Chondrocyte (in vitro differentiated cells): ENCODE data around the gene MAML3. TPM values are rescaled to one million over a fixed set of nuclear protein-coding genes. Genes with fewer than 3 reads are reported as not detected.

Experiments used
- DNase-seq: peaks from one replicate; pipeline ENCODE4 v3.0.0; 2021; ENCODE audit warnings: mixed read lengths, low spot score
- H3K27ac Mint-ChIP-seq: one replicate; pipeline ENCODE4 v1.8.0; 2021; ENCODE audit warnings: mild to moderate bottlenecking, moderate library complexity, mixed read lengths; ENCODE audit not compliant: unreplicated experiment
- H3K27me3 Mint-ChIP-seq: 2 replicates; pipeline ENCODE4 v1.8.0; 2021; ENCODE audit warnings: low read depth, mixed read lengths
- H3K36me3 Mint-ChIP-seq: 2 replicates; pipeline ENCODE4 v1.8.0; 2021; ENCODE audit warnings: low read depth, mixed read lengths
- H3K4me1 Mint-ChIP-seq: 2 replicates; pipeline ENCODE4 v1.8.0; 2021; ENCODE audit warnings: low read depth, mild to moderate bottlenecking, mixed read lengths
- H3K4me3 Mint-ChIP-seq: one replicate; pipeline ENCODE4 v1.8.0; 2021; ENCODE audit warnings: mild to moderate bottlenecking, moderate library complexity, mixed read lengths; ENCODE audit not compliant: unreplicated experiment
- H3K9me3 Mint-ChIP-seq: 2 replicates; pipeline ENCODE4 v1.8.0; 2021; ENCODE audit warnings: low read depth, mixed read lengths
- total RNA-seq: library from RNA; stranded (reverse); gene quantifications from 3 replicates; pipeline ENCODE4 v1.2.1, GENCODE V29; 2021
- TF ChIP-seq, protein P1 (sequence below): fragments of 200-600 bp; sonication (generic); IDR thresholded peaks from 2 replicates; pipeline ENCODE4 v1.5.0; 2021; ENCODE audit warnings: antibody characterized with exemption, mild to moderate bottlenecking, moderate library complexity

MAML3 gene
- total RNA-seq, 1 donor from 2014 or later, result 1.6 TPM

GRCh38 chr4:139797287-139797686, 356.7 kb downstream of the MAML3 start:
- H3K27me3 Mint-ChIP-seq, result no peaks in the 10 kb centered on the region
- no peak overlapping the region for H3K27ac Mint-ChIP-seq
- no peaks in the 10 kb centered on the region for H3K36me3 Mint-ChIP-seq
- DNase-seq, result no peak
- H3K4me1 Mint-ChIP-seq, result peaks cover 10% of the 10 kb centered on the region
- TF ChIP-seq, protein P1, sequence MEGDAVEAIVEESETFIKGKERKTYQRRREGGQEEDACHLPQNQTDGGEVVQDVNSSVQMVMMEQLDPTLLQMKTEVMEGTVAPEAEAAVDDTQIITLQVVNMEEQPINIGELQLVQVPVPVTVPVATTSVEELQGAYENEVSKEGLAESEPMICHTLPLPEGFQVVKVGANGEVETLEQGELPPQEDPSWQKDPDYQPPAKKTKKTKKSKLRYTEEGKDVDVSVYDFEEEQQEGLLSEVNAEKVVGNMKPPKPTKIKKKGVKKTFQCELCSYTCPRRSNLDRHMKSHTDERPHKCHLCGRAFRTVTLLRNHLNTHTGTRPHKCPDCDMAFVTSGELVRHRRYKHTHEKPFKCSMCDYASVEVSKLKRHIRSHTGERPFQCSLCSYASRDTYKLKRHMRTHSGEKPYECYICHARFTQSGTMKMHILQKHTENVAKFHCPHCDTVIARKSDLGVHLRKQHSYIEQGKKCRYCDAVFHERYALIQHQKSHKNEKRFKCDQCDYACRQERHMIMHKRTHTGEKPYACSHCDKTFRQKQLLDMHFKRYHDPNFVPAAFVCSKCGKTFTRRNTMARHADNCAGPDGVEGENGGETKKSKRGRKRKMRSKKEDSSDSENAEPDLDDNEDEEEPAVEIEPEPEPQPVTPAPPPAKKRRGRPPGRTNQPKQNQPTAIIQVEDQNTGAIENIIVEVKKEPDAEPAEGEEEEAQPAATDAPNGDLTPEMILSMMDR, result no peak
- H3K4me3 Mint-ChIP-seq, result no peak overlapping the region
- no peaks in the 10 kb centered on the region for H3K9me3 Mint-ChIP-seq

DNA sequence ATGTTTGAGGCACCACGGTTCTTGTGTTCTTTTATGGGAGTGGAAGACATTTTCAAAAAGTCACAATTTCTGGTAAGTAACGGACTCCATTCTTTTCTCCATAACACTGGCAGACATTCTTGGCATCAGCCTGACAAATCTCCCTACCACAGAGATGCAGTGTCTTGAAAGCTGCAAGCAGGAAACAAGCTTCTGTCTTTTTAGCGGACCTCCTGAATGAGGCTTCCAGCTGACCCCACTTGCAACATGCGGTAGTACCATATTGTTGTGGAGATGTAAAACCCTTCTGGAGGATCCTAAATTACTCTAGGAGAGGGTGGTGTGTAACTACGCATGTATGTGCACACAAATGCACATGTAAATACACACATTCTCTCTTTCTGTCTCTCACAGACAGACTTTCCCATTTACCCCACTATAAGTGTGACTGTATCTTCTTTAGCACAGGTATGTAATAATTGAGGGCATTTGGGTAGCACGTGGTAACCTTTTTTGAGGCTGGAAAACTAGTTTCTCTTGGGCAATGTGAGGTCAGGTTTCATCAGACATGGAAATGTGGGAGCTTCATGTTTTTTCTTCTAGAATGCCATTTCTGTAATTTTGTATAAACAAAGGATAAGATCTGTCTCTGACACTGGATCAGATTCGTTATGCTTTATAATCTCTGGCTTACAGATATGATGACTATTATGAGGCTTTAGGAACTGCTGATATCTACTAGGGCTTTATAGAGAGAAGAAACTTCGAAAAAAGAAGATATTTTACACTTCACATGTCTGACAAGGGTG, 358.3 kb downstream of the MAML3 start:
- TF ChIP-seq, protein P1, result no peak
- Mint-ChIP-seq H3K27ac (no peak overlapping the region), H3K36me3 (no peaks in the 10 kb centered on the region), H3K4me1 (peaks cover 10% of the 10 kb centered on the region), H3K4me3 (no peak overlapping the region), H3K9me3 (no peaks in the 10 kb centered on the region), H3K27me3 (no peaks in the 10 kb centered on the region)
- no peak for DNase-seq

DNA sequence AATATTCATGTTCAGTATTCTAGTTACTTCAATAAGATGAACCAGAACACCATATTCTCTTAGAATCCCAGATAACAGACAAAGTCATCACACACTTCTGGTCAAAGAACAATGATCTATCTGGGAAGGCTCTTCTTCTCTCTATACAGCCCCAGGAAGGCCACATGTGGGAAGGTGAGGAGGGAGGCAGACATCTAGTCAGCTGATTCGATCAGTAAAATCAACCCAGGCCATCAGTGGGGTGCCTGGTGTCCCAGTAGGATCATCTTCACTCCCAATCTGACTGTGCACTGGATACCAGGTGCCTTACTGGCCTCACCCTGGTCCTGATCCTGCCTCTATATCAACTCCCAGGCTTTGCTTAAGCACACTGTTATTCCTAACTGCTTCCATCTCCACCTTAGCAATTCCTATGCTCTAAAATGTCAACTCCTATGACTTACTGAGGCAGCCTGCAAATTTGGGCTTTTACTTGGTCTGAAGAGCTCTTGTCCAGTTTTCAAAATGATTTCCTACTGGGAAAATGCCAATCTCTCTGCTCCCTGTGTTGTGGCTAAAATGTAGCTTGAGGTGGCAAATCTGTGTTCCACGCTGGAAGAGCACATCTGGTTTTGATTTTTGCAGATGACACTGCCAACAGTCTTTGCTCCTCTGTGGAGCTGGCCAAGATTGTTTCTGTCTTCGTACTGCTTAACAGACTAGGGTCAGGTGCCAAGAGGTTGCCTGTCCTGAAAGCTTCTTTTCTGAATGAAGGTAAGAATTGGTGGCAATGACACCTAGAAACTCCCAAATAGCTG, 359.6 kb downstream of the MAML3 start:
- Mint-ChIP-seq H3K36me3 (no peaks in the 10 kb centered on the region), H3K4me3 (no peak overlapping the region), H3K4me1 (peaks cover 10% of the 10 kb centered on the region), H3K27ac (no peak overlapping the region), H3K27me3 (no peaks in the 10 kb centered on the region), H3K9me3 (no peaks in the 10 kb centered on the region)
- DNase-seq, result no peak
- TF ChIP-seq, protein P1, result no peak

GRCh38 chr4:139791681-139792080, 362.3 kb downstream of the MAML3 start:
- H3K27ac Mint-ChIP-seq, result no peak overlapping the region
- H3K4me1 Mint-ChIP-seq, result peaks cover 17% of the 10 kb centered on the region

DNA sequence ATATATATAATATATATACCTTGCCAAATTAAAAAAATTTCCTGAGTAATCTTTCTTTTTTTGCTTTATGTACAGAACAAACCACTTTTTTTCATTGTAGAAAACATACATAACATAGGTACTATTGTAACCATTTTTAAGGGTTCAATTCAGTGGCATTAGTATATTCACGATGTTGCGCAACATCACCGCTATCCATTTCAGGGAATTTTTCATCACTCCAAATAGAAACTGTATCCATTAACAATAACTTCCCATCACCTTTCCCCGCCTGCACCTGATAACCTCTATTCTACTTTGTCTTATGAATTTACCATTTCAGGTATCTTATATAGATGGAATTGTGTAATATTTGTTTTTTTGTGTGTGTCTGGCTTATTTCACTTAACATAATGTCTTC, 363.7 kb downstream of the MAML3 start:
- H3K4me1 Mint-ChIP-seq, result peaks cover 13% of the 10 kb centered on the region
- H3K4me3 Mint-ChIP-seq, result no peak overlapping the region
- no peak for DNase-seq
- no peaks in the 10 kb centered on the region for H3K27me3 Mint-ChIP-seq
- TF ChIP-seq, protein P1, result no peak
- no peak overlapping the region for H3K27ac Mint-ChIP-seq
- H3K9me3 Mint-ChIP-seq, result no peaks in the 10 kb centered on the region
- H3K36me3 Mint-ChIP-seq, result no peaks in the 10 kb centered on the region

More at GRCh38 chr4:139791681-139792080, 362.3 kb downstream of the MAML3 start:
- Mint-ChIP-seq H3K4me3 (no peak overlapping the region), H3K9me3 (no peaks in the 10 kb centered on the region), H3K27me3 (no peaks in the 10 kb centered on the region), H3K36me3 (no peaks in the 10 kb centered on the region)
- TF ChIP-seq, protein P1, result no peak
- no peak for DNase-seq
